Heart right ventricle (tissue), 16 donors: ENCODE results near the gene PHACTR3. TPM values are rescaled to one million over a fixed set of nuclear protein-coding genes. Genes with fewer than 3 reads are reported as not detected.
"Not testable (repeated sequence)": the region's sequence is repeated elsewhere in the genome, so short reads cannot be mapped to it uniquely, and the experiment has no call there.

Source experiments
- ATAC-seq, 8 donors: fragments of 200-7000 bp; cut with Tn5 transposase; one replicate each; pipeline ENCODE4 v1.9.1; 2020; ENCODE audit warnings: mild to moderate bottlenecking in 8 of 8, moderate library complexity in 8 of 8, moderate number of reproducible peaks in 1 of 8
- DNase-seq, 2 donors: peaks; one replicate each; pipeline ENCODE4 v3.0.0-alpha.2; 2020
- H3K27ac ChIP-seq, 10 donors: fragments of 200-600 bp; sonication (generic) in 2 of 10; one replicate each; pipeline versions ENCODE4 v1.5.0 to v1.8.0; 2020 to 2022; ENCODE audit warnings: mild to moderate bottlenecking in 3 of 10
- H3K27me3 ChIP-seq, 7 donors: fragments of 200-600 bp; one replicate each; pipeline ENCODE4 v1.8.0; 2021 to 2022; ENCODE audit warnings: mild to moderate bottlenecking in 2 of 7
- H3K36me3 ChIP-seq, 9 donors: fragments of 200-600 bp; sonication (generic) in 1 of 9; one replicate each; pipeline versions ENCODE4 v1.5.0 to v1.8.0; 2020 to 2022; ENCODE audit warnings: mild to moderate bottlenecking in 2 of 9
- H3K4me1 ChIP-seq, 9 donors: fragments of 200-600 bp; sonication (generic) in 1 of 9; one replicate each; pipeline versions ENCODE4 v1.5.0 to v1.8.0; 2020 to 2022; ENCODE audit warnings: mild to moderate bottlenecking in 4 of 9
- H3K4me3 ChIP-seq, 10 donors: fragments of 200-600 bp; sonication (generic) in 2 of 10; one replicate each; pipeline versions ENCODE4 v1.5.0 to v1.8.0; 2020 to 2022; ENCODE audit warnings: mild to moderate bottlenecking in 7 of 10, moderate library complexity in 2 of 10
- H3K9me3 ChIP-seq, 11 donors: fragments of 200-600 bp in 10 of 11; sonication (generic) in 2 of 11; one replicate each; pipeline versions ENCODE4 v1.5.0 to v1.8.0; 2013 to 2022; ENCODE audit warnings: mild to moderate bottlenecking in 2 of 11, control low read depth in 1 of 11, moderate library complexity in 1 of 11
- CTCF ChIP-seq, 9 donors: fragments of 200-600 bp; sonication (generic) in 2 of 9; IDR thresholded peaks; one replicate each; pipeline versions ENCODE4 v1.5.0 to v1.8.0; 2021 to 2022; ENCODE audit warnings: antibody characterized with exemption in 9 of 9, mild to moderate bottlenecking in 5 of 9, moderate library complexity in 1 of 9
- WGBS, 2 donors: extraction: QIAGEN DNeasy Blood & Tissue Kit; methylation state at CpG; one replicate each; pipeline ENCODE4 v1.1.7; 2013; ENCODE audit warnings: inconsistent platforms in 1 of 2; 5-methylcytosine and 5-hydroxymethylcytosine counted together
- intact Hi-C, 10 donors: fragments of 100-400 bp; cut with DNase I; formaldehyde crosslinking; loops; one replicate each; pipeline versions ENCODE4 v1.11.1 to v1.14.2; 2022
- polyA plus RNA-seq, 2 donors: library from polyadenylated mRNA; stranded (reverse); fragments of 200-250 nt; gene quantifications; one replicate each; pipeline ENCODE4 v1.2.3, GENCODE V29; 2013
- total RNA-seq, 10 donors: library from RNA; stranded (reverse); fragmentation: NEBNext Ultra II Directional in 3 of 10; extraction: Animal tissue kit (Norgen Biotek cat#: 25700) in 3 of 10; gene quantifications; one replicate each; pipeline versions ENCODE4 v1.2.1 to v1.2.4, GENCODE V29; 2021 to 2023
- donor health status: Arrhythmogenic right ventricular cardiomyopathy.
- donor health status: ischemic (EF 13 %, LVEDD 7.1; RV severe dilation, severe dysfunction).
- donor health status: healthy with polysubstance abuse.
- donor health status: DM: no; HTN: yes; CAD: no.
- donor health status: DM: no; HTN: no; CAD: no.
- donor health status: ischemic (EF 25% LVEDD 6.9; RV normal size, moderate dysfunction).
- donor health status: ischemic (EF 25% LVEDD 5.7; RV mildly dilated, moderate dysfunction).
- donor health status: healthy.
- donor health status: DM: yes; HTN: yes; CAD: no.
- donor health status: Ischemic cardiomyopathy.
- donor health status: ischemic (EF 35%, LVEDD 5.7; RV mildly dilated, moderate dysfunction).
- donor health status: nonischemic (EF 11% LVEDD 7.7; RV severe dilation, severe dysfunction).
- donor health status: DM: yes; HTN: yes; CAD: no.
- donor health status: PGD.
- donor health status: ischemic (EF 29% LVEDD 5.4; RV normal size, mild dysfunction).
- donor health status: nonischemic (EF 23%, LVEDD 6.1; RV moderate dilation, normal function).

PHACTR3 gene
- total and polyA plus RNA-seq, 12 donors = 0.51 to 24.1 (median 3.7) TPM

DNA sequence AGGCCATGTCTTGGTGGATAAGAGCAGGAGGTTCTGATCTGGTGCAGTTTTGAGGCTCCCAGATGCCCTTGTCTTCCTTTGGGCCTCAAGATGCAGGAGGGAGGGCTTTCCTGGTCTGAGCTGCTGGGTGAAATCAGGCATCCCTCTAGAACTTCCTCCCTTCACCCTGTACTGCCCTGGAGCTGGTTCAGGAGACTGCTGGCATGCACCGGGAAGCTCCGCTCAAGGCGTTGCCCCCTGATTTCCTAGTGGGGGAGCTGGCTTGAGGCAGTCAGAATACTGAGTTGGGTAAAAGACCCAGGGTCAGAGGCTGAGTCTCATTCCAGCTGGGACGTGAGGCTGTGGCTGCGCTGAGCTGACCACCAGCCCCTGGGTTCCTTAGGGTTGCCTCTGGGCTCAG lies 12.0 kb downstream of the PHACTR3 start:
- ATAC-seq = no peak
- Histone ChIP-seq H3K9me3 (no peaks in the 10 kb centered on the region), H3K4me3 (no peak overlapping the region), H3K4me1 (peaks cover 0 to 3% (median 0%) of the 10 kb centered on the region in 9 donors), H3K27ac (no peak overlapping the region), H3K27me3 (peaks cover 0 to 35% (median 13%) of the 10 kb centered on the region in 7 donors), H3K36me3 (no peaks in the 10 kb centered on the region)
- 80 to 81% methylated on average over 5 of the region's 5 CpGs for WGBS, 2 donors
- intact Hi-C loops = loop anchor here in 1 of 10 donors (10.0 kb wide), 1 partner anchor 118 kb away; no protein-coding TSS in a partner anchor
- DNase-seq = no peak
- no peak for TF ChIP-seq CTCF (IDR thresholded peaks at IDR 0.05)

DNA sequence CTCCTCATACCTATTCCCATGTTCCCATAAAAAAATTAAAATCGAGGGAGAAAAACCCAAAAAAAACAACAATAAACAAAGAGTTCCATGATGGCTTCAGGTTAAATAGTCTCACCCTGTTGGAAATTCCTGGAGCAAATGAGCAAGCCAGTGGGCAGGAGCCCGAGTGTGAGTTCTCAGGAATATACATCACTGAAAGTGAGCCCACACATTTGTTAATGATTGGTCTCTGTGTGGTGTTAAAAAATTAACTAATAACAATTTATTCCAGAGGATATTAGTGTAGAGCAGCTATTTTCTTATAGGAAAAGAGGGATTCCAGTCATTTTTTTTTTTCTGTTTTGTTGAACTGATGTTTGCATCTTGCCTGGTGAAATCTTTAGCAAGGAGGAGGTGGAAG lies 12.9 kb downstream of the PHACTR3 start:
- no peaks in the 10 kb centered on the region for H3K36me3 ChIP-seq
- WGBS, 2 donors = 65 to 75% methylated on average over 2 of the region's 2 CpGs
- no peak overlapping the region for H3K27ac ChIP-seq
- no peak for TF ChIP-seq CTCF (IDR thresholded peaks at IDR 0.05)
- peaks cover 0 to 38% (median 11%) of the 10 kb centered on the region in 7 donors for H3K27me3 ChIP-seq
- no peaks in the 10 kb centered on the region for H3K9me3 ChIP-seq
- H3K4me1 ChIP-seq = no peaks in the 10 kb centered on the region
- intact Hi-C loops = loop anchor here in 1 of 10 donors (10.0 kb wide), 1 partner anchor 118 kb away; no protein-coding TSS in a partner anchor
- no peak overlapping the region for H3K4me3 ChIP-seq
- ATAC-seq = no peak
- DNase-seq = no peak

DNA sequence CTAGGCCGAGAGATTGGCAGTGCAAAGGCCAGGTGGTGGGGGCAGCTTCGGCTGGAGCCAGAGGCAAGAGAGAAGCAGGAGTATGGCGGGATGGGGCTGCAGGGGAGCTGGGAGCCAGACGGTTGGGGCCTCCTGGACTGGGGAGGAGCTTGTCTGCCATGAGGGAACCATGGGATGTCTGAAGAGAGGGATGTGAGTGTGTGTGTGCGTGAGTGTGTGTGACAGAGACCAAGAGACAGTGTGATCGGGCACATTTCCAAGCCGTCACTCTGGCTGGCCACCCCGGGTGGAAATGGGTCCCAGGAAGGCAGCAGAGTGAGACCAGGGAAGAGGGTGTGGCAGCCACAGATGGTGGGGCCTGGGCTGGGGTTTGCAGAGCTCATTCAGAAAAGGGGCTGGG lies 13.8 kb downstream of the PHACTR3 start:
- Histone ChIP-seq H3K4me3 (no peak overlapping the region), H3K27me3 (peaks cover 0 to 38% (median 11%) of the 10 kb centered on the region in 7 donors), H3K4me1 (no peaks in the 10 kb centered on the region), H3K36me3 (no peaks in the 10 kb centered on the region), H3K27ac (no peak overlapping the region), H3K9me3 (no peaks in the 10 kb centered on the region)
- WGBS, 2 donors = 75 to 82% methylated on average over 8 of the region's 8 CpGs
- ATAC-seq (peak in 1 of 8 donors; percentile 20), DNase-seq (no peak)
- intact Hi-C loops = loop anchor here in 1 of 10 donors (10.0 kb wide), 1 partner anchor 117 kb away; no protein-coding TSS in a partner anchor
- no peak for TF ChIP-seq CTCF (IDR thresholded peaks at IDR 0.05)

DNA sequence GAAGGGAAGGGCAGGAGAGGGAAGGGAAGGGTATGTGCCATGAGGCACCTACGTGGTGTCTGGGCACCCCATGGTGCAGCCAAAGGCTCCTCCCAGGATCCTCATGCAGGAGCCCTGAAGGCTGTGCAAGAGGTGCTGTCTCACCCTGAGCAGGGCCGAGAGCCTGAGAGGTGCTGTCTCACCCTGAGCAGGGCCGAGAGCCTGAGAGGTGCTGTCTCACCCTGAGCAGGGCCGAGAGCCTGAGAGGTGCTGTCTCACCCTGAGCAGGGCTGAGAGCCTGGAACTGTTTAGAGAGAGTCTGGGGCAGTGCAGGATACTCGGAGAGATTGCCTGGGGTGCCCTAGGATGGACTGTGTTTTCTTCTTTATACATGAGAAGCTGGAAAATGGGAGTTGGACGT lies 14.2 kb downstream of the PHACTR3 start:
- H3K4me3 ChIP-seq, DNase-seq, H3K4me1 ChIP-seq, H3K36me3 ChIP-seq, ATAC-seq, H3K27ac ChIP-seq, H3K9me3 ChIP-seq: not testable (repeated sequence)
- intact Hi-C loops = loop anchor here in 1 of 10 donors (10.0 kb wide), 1 partner anchor 116 kb away; no protein-coding TSS in a partner anchor
- H3K27me3 ChIP-seq = peaks cover 0 to 38% (median 11%) of the 10 kb centered on the region in 7 donors
- 79 to 80% methylated on average over 6 of the region's 6 CpGs for WGBS, 2 donors

- no peak for TF ChIP-seq CTCF (IDR thresholded peaks at IDR 0.05)
- intact Hi-C loops = no loop called here
- H3K27me3 ChIP-seq = peaks cover 0 to 30% (median 11%) of the 10 kb centered on the region in 7 donors
- no peaks in the 10 kb centered on the region for H3K36me3 ChIP-seq
- no peaks in the 10 kb centered on the region for H3K4me1 ChIP-seq
- no peak overlapping the region for H3K4me3 ChIP-seq
- no peak for DNase-seq
- ATAC-seq = no peak
- H3K27ac ChIP-seq = no peak overlapping the region
- 68 to 70% methylated on average over 11 of the region's 11 CpGs for WGBS, 2 donors
- no peaks in the 10 kb centered on the region for H3K9me3 ChIP-seq
These were observed 16.6 kb downstream of the PHACTR3 start for GRCh38 chr20:59620860-59621505.
